Measurements from ENCODE around the gene ADAD1. TPM values are rescaled to one million over a fixed set of nuclear protein-coding genes. Genes with fewer than 3 reads are reported as not detected.

ADAD1 gene
- total RNA-seq, 2 experiments from 2014 or later: not detected

DNA sequence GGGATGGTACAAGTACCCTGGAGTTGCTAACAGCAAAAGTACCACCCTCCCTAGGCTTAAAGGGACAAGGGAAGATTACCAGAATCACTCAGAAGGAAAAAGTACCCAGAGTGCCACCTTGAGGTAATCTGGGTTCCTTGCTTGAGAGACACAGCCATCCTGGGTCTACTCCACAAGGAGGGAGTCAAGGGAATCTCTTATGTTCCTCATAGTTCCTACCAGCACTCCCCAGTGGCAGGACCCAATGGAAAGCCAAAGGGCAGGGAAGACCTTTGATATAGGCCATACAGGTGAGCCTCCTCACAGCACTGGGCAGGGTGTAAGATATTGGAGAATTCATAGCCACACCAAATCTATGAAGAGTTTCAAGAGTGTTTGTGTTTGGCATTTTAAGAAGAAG, 72.0 kb downstream of the ADAD1 start:
- no peaks in the 10 kb centered on the region for H3K36me3 ChIP-seq (ENCODE audit: insufficient read depth, low read length)
- no peak overlapping the region for H3K4me2 ChIP-seq (ENCODE audit: low read length)
- CTCF ChIA-PET (ENCODE audit: unreplicated experiment): no interaction called here
- intact Hi-C loops (cut with micrococcal nuclease; ENCODE audit: unreplicated experiment): no loop called here
- no peak for TF ChIP-seq EZH2phosphoT487 (IDR thresholded peaks at IDR 0.05; ENCODE audit: borderline replicate concordance, low read depth, low read length)
- TF ChIP-seq, protein P1, sequence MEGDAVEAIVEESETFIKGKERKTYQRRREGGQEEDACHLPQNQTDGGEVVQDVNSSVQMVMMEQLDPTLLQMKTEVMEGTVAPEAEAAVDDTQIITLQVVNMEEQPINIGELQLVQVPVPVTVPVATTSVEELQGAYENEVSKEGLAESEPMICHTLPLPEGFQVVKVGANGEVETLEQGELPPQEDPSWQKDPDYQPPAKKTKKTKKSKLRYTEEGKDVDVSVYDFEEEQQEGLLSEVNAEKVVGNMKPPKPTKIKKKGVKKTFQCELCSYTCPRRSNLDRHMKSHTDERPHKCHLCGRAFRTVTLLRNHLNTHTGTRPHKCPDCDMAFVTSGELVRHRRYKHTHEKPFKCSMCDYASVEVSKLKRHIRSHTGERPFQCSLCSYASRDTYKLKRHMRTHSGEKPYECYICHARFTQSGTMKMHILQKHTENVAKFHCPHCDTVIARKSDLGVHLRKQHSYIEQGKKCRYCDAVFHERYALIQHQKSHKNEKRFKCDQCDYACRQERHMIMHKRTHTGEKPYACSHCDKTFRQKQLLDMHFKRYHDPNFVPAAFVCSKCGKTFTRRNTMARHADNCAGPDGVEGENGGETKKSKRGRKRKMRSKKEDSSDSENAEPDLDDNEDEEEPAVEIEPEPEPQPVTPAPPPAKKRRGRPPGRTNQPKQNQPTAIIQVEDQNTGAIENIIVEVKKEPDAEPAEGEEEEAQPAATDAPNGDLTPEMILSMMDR (conservative IDR thresholded peaks at IDR 0.05; ENCODE audit: low read length): peak; percentile 51
- BruUV-seq (replicated peaks): no TSS peak
- H3K27ac ChIP-seq (ENCODE audit: low read depth, low read length, poor library complexity, severe bottlenecking): no peak overlapping the region
- no peak overlapping the region for H2AFZ ChIP-seq (ENCODE audit: low read length)
- POLR2A ChIA-PET: no interaction called here
- H3K79me2 ChIP-seq (ENCODE audit: insufficient read depth, low read depth, low read length): no peaks in the 10 kb centered on the region
- peak; percentile 4 for DNase-seq (ENCODE audit: low spot score)
- H3K4me1 ChIP-seq (ENCODE audit: insufficient read depth, low read length, poor library complexity, severe bottlenecking): no peaks in the 10 kb centered on the region
- no peak overlapping the region for H3K4me3 ChIP-seq (ENCODE audit: low read depth, low read length, poor library complexity, severe bottlenecking)
- H4K20me1 ChIP-seq (ENCODE audit: insufficient read depth, low read length): no peaks in the 10 kb centered on the region
- no peaks in the 10 kb centered on the region for H3K9me2 ChIP-seq (ENCODE audit: insufficient read depth, low read length)
- no peaks in the 10 kb centered on the region for H3K9me3 ChIP-seq (ENCODE audit: low read length)

DNA sequence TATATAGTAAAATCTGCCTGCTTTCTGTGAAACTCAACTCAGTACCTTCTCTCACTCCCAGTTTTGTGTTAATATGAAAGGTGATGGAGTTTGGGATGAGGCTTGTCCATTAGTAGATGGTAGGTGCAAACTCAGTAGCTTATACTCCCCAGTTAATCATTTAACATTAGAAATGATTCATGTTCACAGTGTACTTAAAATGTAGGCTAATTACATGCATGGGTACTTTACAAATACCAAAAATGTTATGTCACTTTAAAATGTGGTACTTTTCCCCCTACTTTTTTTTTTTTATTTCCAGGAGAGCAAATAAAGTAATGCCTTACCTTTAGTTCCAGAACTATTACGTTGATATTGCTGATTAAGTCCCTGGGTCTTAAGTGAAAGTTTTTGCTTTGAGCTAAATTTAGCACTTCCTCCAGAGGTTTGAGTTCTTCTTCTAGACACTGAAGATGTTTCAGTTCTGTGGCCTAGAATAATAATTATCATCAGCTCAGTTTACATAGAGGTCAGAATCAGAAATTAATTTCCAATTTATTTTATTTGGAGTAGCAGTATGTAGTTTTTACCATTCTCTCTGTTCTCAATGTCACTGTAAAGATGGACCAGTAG, 74.7 kb downstream of the ADAD1 start:
- Histone ChIP-seq H3K4me1 (ENCODE audit: insufficient read depth, low read length, poor library complexity, severe bottlenecking) (no peaks in the 10 kb centered on the region), H3K9me3 (ENCODE audit: low read length) (no peaks in the 10 kb centered on the region), H3K4me2 (ENCODE audit: low read length) (no peak overlapping the region), H3K36me3 (ENCODE audit: insufficient read depth, low read length) (no peaks in the 10 kb centered on the region), H2AFZ (ENCODE audit: low read length) (no peak overlapping the region), H3K79me2 (ENCODE audit: insufficient read depth, low read depth, low read length) (no peaks in the 10 kb centered on the region), H3K9me2 (ENCODE audit: insufficient read depth, low read length) (no peaks in the 10 kb centered on the region), H4K20me1 (ENCODE audit: insufficient read depth, low read length) (no peaks in the 10 kb centered on the region), H3K4me3 (ENCODE audit: low read depth, low read length, poor library complexity, severe bottlenecking) (no peak overlapping the region), H3K27ac (ENCODE audit: low read depth, low read length, poor library complexity, severe bottlenecking) (no peak overlapping the region)
- intact Hi-C loops (cut with micrococcal nuclease; ENCODE audit: unreplicated experiment): no loop called here
- ChIA-PET POLR2A (interaction anchor here (0.5 to 0.7 kb wide), 3 partner anchors 16 to 937 kb away, joined by 3 read pairs; no protein-coding TSS in a partner anchor), CTCF (ENCODE audit: unreplicated experiment) (no interaction called here)
- no peak for DNase-seq (ENCODE audit: low spot score)
- TF ChIP-seq, protein P1 (conservative IDR thresholded peaks at IDR 0.05; ENCODE audit: low read length): no peak
- TF ChIP-seq EZH2phosphoT487 (IDR thresholded peaks at IDR 0.05; ENCODE audit: borderline replicate concordance, low read depth, low read length): no peak
- no TSS peak for BruUV-seq (replicated peaks)
